Measurements from ENCODE around the gene DCTN4. TPM values are rescaled to one million over a fixed set of nuclear protein-coding genes. Genes with fewer than 3 reads are reported as not detected.

DCTN4 gene
- total RNA-seq, result 100 to 1,000 TPM in 1 of 3 donors, 10 to 100 TPM in 2; 90.0 to 108 (median 92.0) TPM
- 41.3 TPM for total RNA-seq (2013)

DNA sequence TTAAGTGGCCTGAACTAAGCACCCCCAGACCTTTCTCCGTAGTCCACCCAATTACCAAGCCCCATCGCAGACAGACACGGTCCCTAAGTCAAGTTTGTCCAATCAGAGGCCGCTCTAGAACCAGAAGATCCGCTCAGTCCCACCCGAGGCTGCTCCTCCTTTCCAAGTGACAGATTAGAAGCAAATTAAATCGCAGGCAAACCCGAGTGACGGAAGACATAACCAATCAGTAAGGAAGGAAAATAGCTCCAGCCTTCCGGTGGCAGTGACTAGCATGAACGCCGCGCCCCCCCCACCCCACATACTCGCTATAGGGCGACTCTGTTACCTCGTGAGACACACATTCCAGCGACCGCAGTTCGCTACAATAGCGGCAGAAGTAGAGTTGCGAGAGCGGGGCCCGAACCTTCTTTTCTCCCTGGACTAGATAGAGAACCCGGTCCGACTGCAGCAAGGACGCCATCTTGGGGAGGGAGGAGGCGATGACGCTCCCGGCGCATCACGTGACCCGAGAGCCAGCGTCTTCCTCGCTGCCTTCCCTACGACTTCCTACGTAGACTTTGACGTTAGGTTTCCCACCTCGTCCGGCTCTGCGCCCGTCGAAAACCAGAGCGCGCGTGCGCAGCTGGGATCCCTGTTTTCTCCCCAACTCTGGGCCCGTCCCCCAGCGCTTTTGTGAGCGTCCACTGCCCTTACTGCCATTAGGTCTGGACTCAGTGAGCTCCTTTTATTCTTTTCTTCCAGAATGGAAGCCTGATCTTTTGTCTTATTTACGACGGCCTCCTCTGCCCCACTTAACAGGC is at the start of gene DCTN4:
Gene DCTN4, minus strand, starts transcription at position 487 of the 803 bp plus-strand sequence. Its CDS starts 24 bp downstream, at position 463.
- no peak within 1 kb of the TSS for H3K4me3 Mint-ChIP-seq
- TF ChIP-seq, protein P1, sequence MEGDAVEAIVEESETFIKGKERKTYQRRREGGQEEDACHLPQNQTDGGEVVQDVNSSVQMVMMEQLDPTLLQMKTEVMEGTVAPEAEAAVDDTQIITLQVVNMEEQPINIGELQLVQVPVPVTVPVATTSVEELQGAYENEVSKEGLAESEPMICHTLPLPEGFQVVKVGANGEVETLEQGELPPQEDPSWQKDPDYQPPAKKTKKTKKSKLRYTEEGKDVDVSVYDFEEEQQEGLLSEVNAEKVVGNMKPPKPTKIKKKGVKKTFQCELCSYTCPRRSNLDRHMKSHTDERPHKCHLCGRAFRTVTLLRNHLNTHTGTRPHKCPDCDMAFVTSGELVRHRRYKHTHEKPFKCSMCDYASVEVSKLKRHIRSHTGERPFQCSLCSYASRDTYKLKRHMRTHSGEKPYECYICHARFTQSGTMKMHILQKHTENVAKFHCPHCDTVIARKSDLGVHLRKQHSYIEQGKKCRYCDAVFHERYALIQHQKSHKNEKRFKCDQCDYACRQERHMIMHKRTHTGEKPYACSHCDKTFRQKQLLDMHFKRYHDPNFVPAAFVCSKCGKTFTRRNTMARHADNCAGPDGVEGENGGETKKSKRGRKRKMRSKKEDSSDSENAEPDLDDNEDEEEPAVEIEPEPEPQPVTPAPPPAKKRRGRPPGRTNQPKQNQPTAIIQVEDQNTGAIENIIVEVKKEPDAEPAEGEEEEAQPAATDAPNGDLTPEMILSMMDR (IDR thresholded peaks at IDR 0.05), result no peak
- Histone ChIP-seq H3K9me3 (ENCODE audit: control insufficient read depth, insufficient read depth, low read length) (no peaks in the 10 kb centered on the region), H3K4me1 (ENCODE audit: control insufficient read depth, insufficient read depth, low read length) (peaks cover 14% of the 10 kb centered on the region), H3K27me3 (ENCODE audit: control insufficient read depth, insufficient read depth, low read length) (no peaks in the 10 kb centered on the region), H3K36me3 (ENCODE audit: control insufficient read depth, insufficient read depth, low read length) (peaks cover 24% of the 10 kb centered on the region), H3K4me3 (ENCODE audit: low read length) (peak within 1 kb of the TSS; percentile 83), H3K27ac (ENCODE audit: low read length) (peak within 1 kb of the TSS; percentile 97)
- H3K27me3 Mint-ChIP-seq (ENCODE audit: low read depth in 2 of 2), result peaks cover 4 to 14% of the 10 kb centered on the region in 2 donors
- DNase-seq (peak; percentile 90 to 99), ATAC-seq (peak; percentile 89 to 97 (median 90))
- intact Hi-C loops (cut with micrococcal nuclease), result loop anchor here (1.0 kb wide), 3 partner anchors 25 to 89 kb away; partner anchors contain the start of gene RBM22
- no peaks in the 10 kb centered on the region for H3K9me3 Mint-ChIP-seq
- WGBS (ENCODE audit: insufficient coverage), result 3% methylated on average over 51 of the region's 51 CpGs
- peaks cover 15 to 32% of the 10 kb centered on the region in 2 donors for H3K4me1 Mint-ChIP-seq
- peaks cover 9% of the 10 kb centered on the region for H3K36me3 Mint-ChIP-seq
- H3K27ac Mint-ChIP-seq, result no peak within 1 kb of the TSS

DNA sequence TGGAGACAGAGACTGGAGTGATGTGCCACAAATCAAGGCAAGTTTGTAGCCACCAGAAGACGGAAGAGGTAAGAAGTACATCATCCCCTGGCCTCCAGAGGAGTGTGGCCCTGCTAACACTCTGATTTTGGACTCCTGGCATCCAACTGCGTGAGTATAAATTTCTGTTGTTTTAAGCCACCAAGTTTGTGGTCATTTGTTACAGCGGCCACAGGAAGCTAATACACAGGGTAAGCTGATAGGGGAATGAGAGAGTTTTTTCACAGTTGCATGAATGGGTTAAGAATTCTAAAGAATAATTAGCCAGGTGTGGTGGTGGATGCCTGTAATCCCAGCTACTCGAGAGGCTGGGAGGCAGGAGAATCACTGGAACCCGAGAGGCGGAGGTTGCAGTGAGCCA is 45.6 kb upstream of the DCTN4 start:
- TF ChIP-seq, protein P1 (IDR thresholded peaks at IDR 0.05), result no peak
- intact Hi-C loops (cut with micrococcal nuclease), result loop anchor here (5.0 kb wide), 1 partner anchor 43 kb away; the partner anchor contains the start of gene IRGM
- H3K9me3 ChIP-seq (ENCODE audit: control insufficient read depth, insufficient read depth, low read length), result no peaks in the 10 kb centered on the region
- no peaks in the 10 kb centered on the region for H3K36me3 ChIP-seq (ENCODE audit: control insufficient read depth, insufficient read depth, low read length)
- H3K27ac ChIP-seq (ENCODE audit: low read length), result no peak overlapping the region
- H3K4me3 ChIP-seq (ENCODE audit: low read length), result no peak overlapping the region
- H3K27me3 ChIP-seq (ENCODE audit: control insufficient read depth, insufficient read depth, low read length), result no peaks in the 10 kb centered on the region
- 87% methylated on average over 6 of the region's 6 CpGs for WGBS (ENCODE audit: insufficient coverage)
- H3K27me3 Mint-ChIP-seq (ENCODE audit: low read depth in 2 of 2), result peaks cover 4 to 26% of the 10 kb centered on the region in 2 donors
- H3K4me1 ChIP-seq (ENCODE audit: control insufficient read depth, insufficient read depth, low read length), result peaks cover 4% of the 10 kb centered on the region
- no peak overlapping the region for H3K4me3 Mint-ChIP-seq
- ATAC-seq, result no peak
- H3K4me1 Mint-ChIP-seq, result no peaks in the 10 kb centered on the region
- H3K9me3 Mint-ChIP-seq, result no peaks in the 10 kb centered on the region
- H3K27ac Mint-ChIP-seq, result no peak overlapping the region
- no peaks in the 10 kb centered on the region for H3K36me3 Mint-ChIP-seq
- no peak for DNase-seq

DNA sequence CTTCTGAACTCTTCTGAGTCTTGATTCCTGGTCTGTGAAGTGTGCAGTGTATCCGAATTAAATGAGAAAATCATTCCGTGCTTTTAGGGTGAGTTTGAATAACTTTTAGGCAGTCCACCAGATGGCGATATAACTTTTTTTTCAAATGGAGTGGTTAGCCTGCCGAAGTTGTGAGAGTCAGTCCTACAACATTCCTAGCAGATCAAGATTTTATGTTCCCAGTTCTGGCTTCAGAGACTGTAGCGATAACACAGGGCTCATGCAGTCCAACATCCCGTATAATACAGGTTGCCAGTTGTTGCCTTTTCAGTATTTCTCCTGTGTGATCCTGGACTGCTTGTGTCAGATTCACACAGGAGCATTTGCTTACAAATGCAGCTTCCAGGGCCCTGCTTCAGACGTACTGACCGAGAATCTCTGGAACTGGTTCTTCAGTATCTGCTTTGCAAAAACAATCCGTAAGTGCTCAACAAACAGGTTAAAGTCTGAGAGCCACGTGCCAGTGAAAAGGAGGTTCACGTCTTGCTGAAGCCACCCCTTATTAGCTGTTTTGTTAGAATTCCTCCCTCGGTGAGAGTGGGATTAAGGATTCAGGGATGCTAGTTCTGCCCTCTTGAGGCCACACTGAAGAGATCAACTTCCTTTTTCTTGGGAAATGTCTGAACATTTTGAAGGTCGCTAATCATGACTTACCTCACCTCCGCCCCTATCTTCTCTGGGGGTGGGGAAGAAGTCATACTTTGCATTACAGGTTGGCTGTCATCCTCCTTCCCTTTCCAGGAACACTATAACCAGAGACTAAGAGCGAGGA is 42.5 kb upstream of the DCTN4 start:
- H3K27ac ChIP-seq (ENCODE audit: low read length), result no peak overlapping the region
- peaks cover 4% of the 10 kb centered on the region for H3K4me1 ChIP-seq (ENCODE audit: control insufficient read depth, insufficient read depth, low read length)
- intact Hi-C loops (cut with micrococcal nuclease), result loop anchor here (5.0 kb wide), 1 partner anchor 46 kb away; the partner anchor contains the start of gene IRGM
- Mint-ChIP-seq H3K36me3 (no peaks in the 10 kb centered on the region), H3K4me1 (no peaks in the 10 kb centered on the region), H3K9me3 (no peaks in the 10 kb centered on the region), H3K4me3 (no peak overlapping the region), H3K27me3 (ENCODE audit: low read depth in 2 of 2) (peaks cover 4 to 25% of the 10 kb centered on the region in 2 donors), H3K27ac (no peak overlapping the region)
- ATAC-seq (peak in 2 of 3 donors; percentile 34 to 65), DNase-seq (peak in 1 of 2 donors; percentile 75)
- peaks cover 2% of the 10 kb centered on the region for H3K36me3 ChIP-seq (ENCODE audit: control insufficient read depth, insufficient read depth, low read length)
- TF ChIP-seq, protein P1 (IDR thresholded peaks at IDR 0.05), result peak; percentile 48
- WGBS (ENCODE audit: insufficient coverage), result 22% methylated on average over 13 of the region's 15 CpGs
- H3K27me3 ChIP-seq (ENCODE audit: control insufficient read depth, insufficient read depth, low read length), result no peaks in the 10 kb centered on the region
- H3K4me3 ChIP-seq (ENCODE audit: low read length), result no peak overlapping the region
- no peaks in the 10 kb centered on the region for H3K9me3 ChIP-seq (ENCODE audit: control insufficient read depth, insufficient read depth, low read length)

Measured in natural killer cell (primary cell).